PC-9 (cell line): ENCODE results near the gene LYST.

Source experiments
- CTCF ChIP-seq: fragments of 200-600 bp; sonication (generic); conservative IDR thresholded peaks from 2 replicates; pipeline ENCODE4 v1.6.1; 2017; ENCODE audit warnings: mixed run types, antibody characterized with exemption, mild to moderate bottlenecking, moderate library complexity
- EZH2 ChIP-seq: fragments of 200-600 bp; sonication (generic); IDR thresholded peaks from 2 replicates; pipeline ENCODE4 v1.8.0; 2017; ENCODE audit warnings: antibody characterized with exemption, low read depth

- TF ChIP-seq CTCF (no peak), EZH2 (no peak)
Measured at GRCh38 chr1:235710687-235711086, 156.0 kb downstream of the LYST start.
